Activated naive CD4-positive, alpha-beta T cell treated with anti-CD3 and anti-CD28 coated beads, Interleukin-2, amount 50 U/mL, for 72 hours (primary cell): Measurements from ENCODE around the gene TRIM14. TPM values are rescaled to one million over a fixed set of nuclear protein-coding genes. Genes with fewer than 3 reads are reported as not detected.

Experiments
- ATAC-seq, 2 donors: fragments of 150-1000 bp; cut with Tn5 transposase; 2 replicates each; pipeline ENCODE4 v1.10.0; 2021; ENCODE audit warnings: mild to moderate bottlenecking in 2 of 2, moderate library complexity in 2 of 2
- DNase-seq, 2 donors: peaks; one replicate each; pipeline ENCODE4 v3.0.0; 2021 to 2022; ENCODE audit warnings: low spot score in 2 of 2
- H3K27ac Mint-ChIP-seq, 2 donors: one replicate each; pipeline ENCODE4 v1.8.0; 2022; ENCODE audit warnings: mild to moderate bottlenecking in 2 of 2, mixed read lengths in 2 of 2
- H3K36me3 Mint-ChIP-seq, 2 donors: one replicate each; pipeline ENCODE4 v1.8.0; 2022; ENCODE audit warnings: mixed read lengths in 2 of 2
- H3K9me3 Mint-ChIP-seq, 2 donors: one replicate each; pipeline ENCODE4 v1.8.0; 2022; ENCODE audit warnings: mixed read lengths in 2 of 2
- total RNA-seq, 2 donors: library from RNA; stranded (reverse); gene quantifications; one replicate each; pipeline ENCODE4 v1.2.3, GENCODE V29; 2022

TRIM14 gene
- total RNA-seq, 2 donors from 2014 or later, result 37.3 to 59.3 TPM

- Mint-ChIP-seq H3K27ac (peak within 1 kb of the TSS; percentile 91 to 100), H3K9me3 (peaks cover 0 to 6% of the 10 kb centered on the region in 2 donors), H3K36me3 (peaks cover 0 to 23% of the 10 kb centered on the region in 2 donors)
- peak; percentile 93 to 94 for DNase-seq
- peak; percentile 96 to 97 for ATAC-seq
Observed at GRCh38 chr9:98056269-98057137, 62.5 kb downstream of the TRIM14 start, which contains the start of gene NANS. Gene NANS (plus strand): TSS chr9:98056732. CDS start chr9:98056809, 77 bp downstream.

- Mint-ChIP-seq H3K36me3 (peaks cover 0 to 17% of the 10 kb centered on the region in 2 donors), H3K9me3 (peaks cover 0 to 6% of the 10 kb centered on the region in 2 donors), H3K27ac (no peak overlapping the region)
- peak in 1 of 2 donors; percentile 21 for DNase-seq
- ATAC-seq, result no peak
Observed at GRCh38 chr9:98054376-98054951, 64.6 kb downstream of the TRIM14 start.

GRCh38 chr9:98050351-98050750 is 68.7 kb downstream of the TRIM14 start:
- H3K27ac Mint-ChIP-seq, result peak overlapping the region in 1 of 2 donors; percentile 44
- DNase-seq (no peak), ATAC-seq (no peak)
- peaks cover 1 to 6% of the 10 kb centered on the region in 2 donors for H3K9me3 Mint-ChIP-seq
- H3K36me3 Mint-ChIP-seq, result peaks cover 17 to 43% of the 10 kb centered on the region in 2 donors

- ATAC-seq, result no peak
- DNase-seq, result no peak
- Mint-ChIP-seq H3K36me3 (peaks cover 23 to 46% of the 10 kb centered on the region in 2 donors), H3K27ac (peak overlapping the region; percentile 32 to 44), H3K9me3 (peaks cover 5 to 11% of the 10 kb centered on the region in 2 donors)
Observed at GRCh38 chr9:98049288-98050072, 69.5 kb downstream of the TRIM14 start.

GRCh38 chr9:98047002-98047401 is 72.0 kb downstream of the TRIM14 start:
- ATAC-seq (peak in 1 of 2 donors; percentile 21), DNase-seq (peak in 1 of 2 donors; percentile 9)
- Mint-ChIP-seq H3K9me3 (peaks cover 5% of the 10 kb centered on the region in 2 donors), H3K27ac (peak overlapping the region in 1 of 2 donors; percentile 27), H3K36me3 (peaks cover 23 to 38% of the 10 kb centered on the region in 2 donors)

GRCh38 chr9:98046180-98046543 is 72.9 kb downstream of the TRIM14 start:
- peaks cover 23 to 38% of the 10 kb centered on the region in 2 donors for H3K36me3 Mint-ChIP-seq
- ATAC-seq (no peak), DNase-seq (no peak)
- peak overlapping the region; percentile 91 to 95 for H3K27ac Mint-ChIP-seq
- peaks cover 5% of the 10 kb centered on the region in 2 donors for H3K9me3 Mint-ChIP-seq

GRCh38 chr9:98045234-98046179 is 73.5 kb downstream of the TRIM14 start:
- H3K27ac Mint-ChIP-seq, result peak overlapping the region; percentile 95
- DNase-seq, result peak; percentile 28 to 39
- H3K36me3 Mint-ChIP-seq, result peaks cover 23 to 38% of the 10 kb centered on the region in 2 donors
- ATAC-seq, result peak; percentile 94 to 98
- peaks cover 5% of the 10 kb centered on the region in 2 donors for H3K9me3 Mint-ChIP-seq

GRCh38 chr9:98043915-98044314 is 75.1 kb downstream of the TRIM14 start:
- H3K9me3 Mint-ChIP-seq, result peaks cover 5% of the 10 kb centered on the region in 2 donors
- peaks cover 23 to 38% of the 10 kb centered on the region in 2 donors for H3K36me3 Mint-ChIP-seq
- ATAC-seq, result no peak
- DNase-seq, result peak in 1 of 2 donors; percentile 23
- H3K27ac Mint-ChIP-seq, result no peak overlapping the region

- no peak for ATAC-seq
- peak in 1 of 2 donors; percentile 48 for DNase-seq
- H3K9me3 Mint-ChIP-seq, result peaks cover 3 to 4% of the 10 kb centered on the region in 2 donors
- peaks cover 4 to 5% of the 10 kb centered on the region in 2 donors for H3K36me3 Mint-ChIP-seq
- H3K27ac Mint-ChIP-seq, result peak overlapping the region in 1 of 2 donors; percentile 32
Observed at GRCh38 chr9:98040212-98040611, 78.8 kb downstream of the TRIM14 start.

GRCh38 chr9:98039607-98040017 is 79.4 kb downstream of the TRIM14 start:
- ATAC-seq (no peak), DNase-seq (peak in 1 of 2 donors; percentile 20)
- Mint-ChIP-seq H3K27ac (no peak overlapping the region), H3K36me3 (no peaks in the 10 kb centered on the region), H3K9me3 (no peaks in the 10 kb centered on the region)

GRCh38 chr9:98038958-98039357 is 80.1 kb downstream of the TRIM14 start:
- ATAC-seq (no peak), DNase-seq (no peak)
- Mint-ChIP-seq H3K9me3 (no peaks in the 10 kb centered on the region), H3K36me3 (no peaks in the 10 kb centered on the region), H3K27ac (no peak overlapping the region)

- H3K36me3 Mint-ChIP-seq, result no peaks in the 10 kb centered on the region
- H3K9me3 Mint-ChIP-seq, result no peaks in the 10 kb centered on the region
- H3K27ac Mint-ChIP-seq, result no peak overlapping the region
- ATAC-seq, result no peak
- peak in 1 of 2 donors; percentile 9 for DNase-seq
Observed at GRCh38 chr9:98037357-98037756, 81.7 kb downstream of the TRIM14 start.

- peak; percentile 95 to 99 for ATAC-seq
- Mint-ChIP-seq H3K9me3 (no peaks in the 10 kb centered on the region), H3K27ac (peak overlapping the region in 1 of 2 donors; percentile 83), H3K36me3 (no peaks in the 10 kb centered on the region)
- peak; percentile 79 to 93 for DNase-seq
Observed at GRCh38 chr9:98034593-98035546, 84.2 kb downstream of the TRIM14 start.

- no peaks in the 10 kb centered on the region for H3K36me3 Mint-ChIP-seq
Observed at GRCh38 chr9:98031935-98032334, 87.1 kb downstream of the TRIM14 start.

GRCh38 chr9:98031169-98031568 is 87.9 kb downstream of the TRIM14 start:
- H3K9me3 Mint-ChIP-seq, result no peaks in the 10 kb centered on the region
- no peak overlapping the region for H3K27ac Mint-ChIP-seq
- H3K36me3 Mint-ChIP-seq, result peaks cover 4% of the 10 kb centered on the region in 2 donors
- DNase-seq, result no peak
- ATAC-seq, result no peak

More at GRCh38 chr9:98031935-98032334, 87.1 kb downstream of the TRIM14 start:
- peak in 1 of 2 donors; percentile 34 for DNase-seq
- no peak for ATAC-seq
- no peak overlapping the region for H3K27ac Mint-ChIP-seq
- no peaks in the 10 kb centered on the region for H3K9me3 Mint-ChIP-seq
